SK-N-DZ (cell line): ENCODE measurements around the gene SHISA2. TPM values are rescaled to one million over a fixed set of nuclear protein-coding genes. Genes with fewer than 3 reads are reported as not detected.
A peak's percentile ranks its signal among the peaks of the same experiment; 100 is the strongest.
"Not testable (repeated sequence)": the region's sequence is repeated elsewhere in the genome, so short reads cannot be mapped to it uniquely, and the experiment has no call there.

Experiments
- DNase-seq: peaks from one replicate; pipeline ENCODE4 v3.0.0-alpha.2; 2015; ENCODE audit warnings: low spot score
- polyA plus RNA-seq, 2 experiments: library from polyadenylated mRNA; depleted of rRNA; stranded (reverse); fragments of >200 nt; gene quantifications; 2 replicates each; pipeline ENCODE4 v1.2.3, GENCODE V29; 2014

Gene SHISA2
- polyA plus RNA-seq (2014; cell fraction: cytosol; rRNA removed): 6.9 and 11.4 TPM in 2 replicates
- polyA plus RNA-seq (2014; cell fraction: nucleus; rRNA removed): 4.1 and 6.1 TPM in 2 replicates

DNA sequence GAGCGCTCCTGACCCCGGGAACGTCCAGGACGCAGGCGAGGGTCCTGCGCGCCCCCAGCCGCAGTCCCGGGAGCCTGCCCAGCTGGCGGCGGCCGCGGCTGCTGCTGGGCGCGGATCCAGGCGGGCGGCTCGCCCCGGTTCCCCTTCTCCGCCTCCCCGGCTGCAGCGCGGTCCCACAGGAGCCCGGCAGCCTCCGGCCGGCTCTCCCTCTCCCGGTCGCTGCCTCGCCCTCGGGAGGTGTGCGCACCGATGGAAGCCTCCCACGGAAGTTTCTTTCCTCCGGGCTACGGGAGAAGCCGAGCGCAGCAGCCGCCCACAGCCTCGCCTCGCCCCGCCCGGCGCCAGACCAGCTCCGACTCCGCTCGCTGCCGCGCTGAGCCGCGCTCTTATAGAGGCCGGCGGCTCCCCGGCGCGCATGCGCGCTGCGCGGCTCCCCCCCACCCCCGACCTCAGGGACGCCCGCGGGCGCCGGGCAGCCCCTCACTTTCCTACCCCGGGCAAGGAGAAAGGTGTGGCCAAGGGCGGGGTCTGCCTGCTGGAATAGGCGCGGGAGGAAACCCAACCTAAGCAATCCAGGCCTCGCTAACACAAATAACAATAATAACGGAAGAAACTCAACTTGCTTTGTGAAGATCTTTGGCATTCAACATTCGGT, at the start of gene SHISA2:
SHISA2 (minus strand) TSS at position 360 of the 655 bp plus-strand sequence. CDS start 1,041 bp downstream, outside the sequence.
- peak; percentile 65 for DNase-seq

DNA sequence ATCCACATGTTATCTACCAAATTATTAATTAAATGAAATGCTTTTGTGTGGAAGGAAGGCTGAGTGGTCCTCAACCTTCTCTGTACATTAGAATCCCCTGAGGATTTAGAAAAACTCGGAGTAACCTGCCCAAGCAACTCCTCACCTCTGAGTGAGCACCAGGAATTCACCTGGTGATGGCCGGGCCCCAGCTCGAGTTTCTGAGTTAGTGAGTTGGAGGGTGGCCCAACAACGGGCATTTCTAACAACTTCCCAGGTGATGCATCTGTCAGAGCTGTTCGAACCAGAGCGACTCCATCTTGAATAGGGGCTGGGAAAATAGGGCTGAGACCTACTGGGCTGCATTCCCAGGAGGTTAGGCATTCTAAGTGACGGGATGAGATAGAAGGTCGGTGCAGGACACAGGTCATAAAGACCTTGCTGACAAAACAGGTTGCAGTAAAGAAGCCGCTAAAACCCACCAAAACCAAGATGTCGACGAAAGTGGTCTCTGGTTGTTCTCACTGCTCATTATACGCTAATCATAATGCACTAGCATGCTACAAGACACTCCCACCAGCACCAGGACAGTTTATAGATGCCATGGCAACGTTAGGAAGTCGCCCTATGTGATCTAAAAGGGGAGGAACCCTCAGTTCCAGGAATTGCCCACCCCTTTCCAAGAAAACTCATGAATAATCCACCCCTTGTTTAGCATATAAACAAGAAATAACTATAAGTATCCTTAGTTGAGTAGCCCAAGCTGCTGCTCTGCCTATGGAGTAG, 44.2 kb upstream of the SHISA2 start:
- no peak for DNase-seq

- no peak for DNase-seq
Measured at GRCh38 chr13:26095338-26095737, 43.5 kb upstream of the SHISA2 start.

- DNase-seq: not testable (repeated sequence)
Measured at GRCh38 chr13:26076821-26077220, 25.0 kb upstream of the SHISA2 start.

- no peak for DNase-seq
Measured at GRCh38 chr13:26075498-26075897, 23.7 kb upstream of the SHISA2 start.

GRCh38 chr13:26074706-26075105, 22.9 kb upstream of the SHISA2 start:
- no peak for DNase-seq

GRCh38 chr13:26072335-26072734, 20.5 kb upstream of the SHISA2 start:
- DNase-seq: not testable (repeated sequence)

DNA sequence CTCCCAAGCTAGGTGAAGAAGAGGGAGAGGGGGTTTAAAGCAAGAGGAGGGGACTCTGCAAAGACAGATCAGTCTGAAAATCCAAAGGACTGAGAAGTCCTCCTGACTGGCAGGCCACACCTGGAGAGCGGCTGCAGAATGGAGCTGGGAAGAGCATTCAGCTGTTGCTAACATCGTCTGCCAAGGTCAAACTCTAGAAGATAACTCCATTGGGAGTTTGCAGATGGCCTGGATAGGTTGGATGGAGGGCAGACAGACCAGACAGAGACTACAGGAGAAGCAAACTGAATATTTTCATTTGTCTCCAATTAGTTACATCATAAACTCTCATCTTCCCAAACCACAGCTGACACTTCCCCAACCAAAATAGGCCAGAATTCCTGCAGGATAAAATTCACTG, 19.9 kb upstream of the SHISA2 start:
- no peak for DNase-seq

- not testable (repeated sequence) for DNase-seq
Measured at GRCh38 chr13:26069642-26070041, 17.8 kb upstream of the SHISA2 start.

DNA sequence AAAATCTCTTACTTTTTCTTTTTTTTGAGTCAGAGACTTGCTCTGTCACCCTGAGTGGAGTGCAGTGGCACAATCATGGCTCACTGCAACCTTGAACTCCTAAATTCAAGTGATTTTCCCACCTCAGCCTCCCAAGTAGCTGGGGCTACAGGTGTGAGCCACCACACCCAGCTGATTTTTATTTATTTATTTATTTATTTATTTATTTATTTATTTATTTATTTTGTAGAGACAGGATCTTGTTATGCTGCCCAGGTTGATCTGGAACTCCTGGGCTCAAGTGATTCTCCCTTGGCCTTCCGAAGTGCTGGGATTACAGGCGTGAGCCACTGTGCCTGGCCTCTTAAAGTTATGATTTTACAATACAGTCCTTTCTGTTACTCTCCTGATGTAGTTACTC, 16.6 kb upstream of the SHISA2 start:
- not testable (repeated sequence) for DNase-seq

GRCh38 chr13:26067601-26068000, 15.8 kb upstream of the SHISA2 start:
- DNase-seq: no peak

DNA sequence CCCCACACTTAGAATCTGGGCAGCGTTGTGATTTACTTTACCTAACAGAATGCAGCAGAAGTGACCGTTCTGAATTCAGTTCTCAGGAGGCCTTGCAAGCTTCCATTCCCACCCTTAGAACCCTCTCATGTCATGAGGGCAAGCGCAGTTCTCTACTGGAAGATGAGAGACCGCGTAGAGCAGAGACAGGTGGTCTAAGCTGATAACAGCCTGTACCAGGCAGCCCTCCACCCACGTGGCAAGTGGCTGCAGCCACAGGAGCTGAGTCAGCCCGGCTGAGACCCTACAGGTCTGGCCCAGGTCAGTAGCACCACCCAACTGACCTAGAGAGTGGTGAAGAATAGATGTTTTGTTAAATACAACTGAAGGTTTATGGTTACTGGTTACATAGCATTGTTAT, 14.7 kb upstream of the SHISA2 start:
- DNase-seq: not testable (repeated sequence)

GRCh38 chr13:26062853-26063444, 11.1 kb upstream of the SHISA2 start:
- DNase-seq: peak; percentile 63

GRCh38 chr13:26061947-26062346, 10.1 kb upstream of the SHISA2 start:
- no peak for DNase-seq

DNA sequence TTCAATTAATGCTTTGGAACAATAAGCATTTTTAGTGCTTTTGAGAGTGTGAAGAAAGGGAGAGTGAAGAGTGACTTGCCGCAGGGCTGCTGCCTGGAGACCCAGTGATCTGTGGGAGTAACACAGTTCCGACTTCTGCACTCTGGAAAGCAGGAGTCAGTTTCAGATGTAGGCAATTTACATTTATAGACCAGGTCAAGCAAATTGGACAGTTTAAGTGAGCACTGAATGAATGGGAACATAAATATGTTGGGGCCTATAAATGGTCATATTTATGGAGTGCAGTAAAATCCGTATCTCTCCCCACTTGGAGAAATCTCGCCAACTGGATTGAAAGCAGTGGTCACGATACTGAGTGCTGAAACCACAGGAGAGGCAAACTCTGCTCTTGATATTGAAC, 9.4 kb upstream of the SHISA2 start:
- no peak for DNase-seq

DNA sequence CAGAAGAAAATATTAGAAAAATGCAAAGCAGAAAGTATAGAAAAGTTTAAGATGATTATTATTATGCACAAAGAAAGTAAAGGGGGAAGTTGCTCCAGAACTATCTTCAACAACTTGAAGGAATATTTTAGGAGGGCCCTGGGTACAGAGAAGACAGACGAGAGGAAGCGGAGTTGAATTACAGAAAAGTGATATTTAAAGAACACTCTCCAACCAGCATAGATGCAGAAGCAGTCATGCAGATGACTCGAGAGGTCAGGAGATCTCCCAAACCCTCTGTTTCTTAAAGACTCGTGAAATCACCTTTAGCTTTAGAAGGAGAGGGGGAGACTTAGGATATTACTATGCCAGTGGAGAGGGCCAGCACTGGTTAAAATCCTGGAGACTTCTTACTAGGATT, 8.5 kb upstream of the SHISA2 start:
- no peak for DNase-seq

- DNase-seq: no peak
Measured at GRCh38 chr13:26058704-26059103, 6.9 kb upstream of the SHISA2 start.

DNA sequence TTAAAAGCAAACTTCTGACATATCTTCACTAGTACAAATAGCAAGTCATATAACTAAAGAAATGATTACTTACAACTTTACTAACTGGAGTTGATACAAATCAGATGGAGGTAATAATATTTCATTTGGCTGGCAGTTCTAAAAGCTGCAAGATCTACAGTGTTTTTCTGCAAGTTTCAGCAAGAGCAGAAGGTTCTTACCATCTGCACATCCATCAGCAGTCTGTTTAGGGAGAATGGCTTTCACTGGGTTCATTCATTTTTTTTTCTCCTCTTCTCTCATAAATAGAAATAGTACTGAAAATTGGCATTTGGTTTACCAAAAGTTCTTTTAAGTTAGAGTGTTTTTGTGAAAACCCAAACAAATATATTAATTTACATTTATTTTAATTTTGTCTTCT, 3.1 kb upstream of the SHISA2 start:
- no peak for DNase-seq

DNA sequence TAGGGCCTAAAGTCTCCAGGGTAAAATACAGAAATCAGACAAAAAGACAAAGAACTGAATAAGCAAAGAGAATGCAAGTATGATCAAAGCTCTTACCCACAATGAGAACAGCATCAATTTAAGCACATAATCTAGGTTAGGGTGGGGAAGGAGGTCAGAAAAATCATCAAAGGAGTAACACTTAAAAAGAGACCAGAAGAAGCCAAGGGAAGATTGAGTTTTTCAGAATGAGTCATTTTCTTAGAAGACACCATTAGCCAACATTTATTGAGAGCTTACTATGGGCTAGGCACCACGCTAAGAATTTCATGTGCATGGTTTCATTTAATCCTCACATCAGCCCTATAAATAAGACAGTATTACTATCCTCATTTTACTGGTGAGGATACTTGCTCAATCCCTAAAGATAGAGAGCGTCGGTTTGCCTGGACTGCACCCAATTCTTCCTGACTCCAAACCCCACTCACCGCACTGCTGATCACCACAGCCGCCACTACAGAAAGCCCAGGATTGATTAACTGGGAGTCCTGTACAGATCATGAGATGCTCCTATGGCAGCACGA, 1.7 kb upstream of the SHISA2 start:
- no peak for DNase-seq

GRCh38 chr13:26052337-26052736, 521 bp upstream of the SHISA2 start:
- peak; percentile 43 for DNase-seq

DNA sequence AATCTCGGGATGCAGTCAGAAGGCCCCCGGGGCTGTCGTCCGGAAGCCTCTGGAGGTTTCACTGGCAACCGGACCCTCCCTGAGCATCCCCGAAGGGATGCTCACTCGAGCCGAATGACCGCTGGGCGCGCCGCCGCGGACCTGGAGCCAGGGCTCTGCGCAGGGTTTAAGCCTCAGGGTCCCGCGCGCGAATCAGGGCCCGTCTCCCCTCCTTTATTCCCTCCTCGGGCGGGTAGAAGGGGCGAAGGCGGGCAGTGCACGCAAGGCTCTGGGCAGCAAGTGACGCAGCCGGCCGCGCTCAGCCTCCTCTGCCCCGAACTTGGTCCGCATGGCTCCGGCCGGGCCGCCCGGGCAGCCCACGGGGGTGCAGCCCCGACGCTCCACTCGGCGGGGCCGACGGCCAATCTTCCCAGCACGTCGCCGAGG, 572 bp downstream of the SHISA2 start:
- peak; percentile 45 for DNase-seq

DNA sequence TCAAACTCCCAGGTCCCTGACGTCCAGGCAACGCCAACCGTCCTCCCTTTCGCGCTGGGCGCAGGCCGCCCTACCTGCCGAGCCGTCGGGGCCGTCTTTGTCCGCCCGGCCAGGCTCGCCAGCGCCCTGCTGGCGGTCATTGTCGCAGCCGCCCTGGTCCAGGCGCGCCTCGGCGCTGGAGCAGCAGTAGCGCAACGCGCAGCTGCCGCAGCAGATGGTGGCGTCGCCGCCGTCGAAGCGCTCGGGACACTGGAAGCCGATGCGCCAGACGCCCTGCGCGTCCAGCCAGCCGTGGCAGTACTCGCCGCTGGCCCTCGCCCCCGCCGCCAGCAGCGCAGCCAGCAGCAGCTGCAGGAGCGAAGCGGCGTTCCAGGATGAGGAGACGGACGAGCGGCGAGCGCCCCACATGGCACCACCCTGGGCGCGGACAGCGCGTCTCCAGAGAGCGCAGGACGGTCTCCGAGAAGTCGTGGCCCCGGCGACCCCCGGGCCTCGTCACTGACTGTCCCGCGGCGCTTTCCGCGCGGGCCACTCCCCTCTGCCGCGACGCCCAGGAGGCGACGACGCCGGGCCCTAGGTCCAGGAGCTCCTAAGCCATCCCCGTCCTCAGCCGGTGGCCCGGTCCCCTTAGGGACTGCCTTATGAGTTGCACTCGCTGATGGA, 1.1 kb downstream of the SHISA2 start:
- DNase-seq: peak; percentile 65
